HG03558 (cell line): ENCODE results near the gene CLDN10.
A peak's percentile ranks its signal among the peaks of the same experiment; 100 is the strongest.
"Not testable (repeated sequence)": the region's sequence is repeated elsewhere in the genome, so short reads cannot be mapped to it uniquely, and the experiment has no call there.

Experiments
- ATAC-seq: cut with Tn5 transposase; IDR thresholded peaks from one replicate; pipeline ENCODE4 v1.9.1; 2021; ENCODE audit warnings: moderate number of reproducible peaks; ENCODE audit not compliant: unreplicated experiment; ENCODE audit errors: extremely low read depth

The CLDN10 gene

DNA sequence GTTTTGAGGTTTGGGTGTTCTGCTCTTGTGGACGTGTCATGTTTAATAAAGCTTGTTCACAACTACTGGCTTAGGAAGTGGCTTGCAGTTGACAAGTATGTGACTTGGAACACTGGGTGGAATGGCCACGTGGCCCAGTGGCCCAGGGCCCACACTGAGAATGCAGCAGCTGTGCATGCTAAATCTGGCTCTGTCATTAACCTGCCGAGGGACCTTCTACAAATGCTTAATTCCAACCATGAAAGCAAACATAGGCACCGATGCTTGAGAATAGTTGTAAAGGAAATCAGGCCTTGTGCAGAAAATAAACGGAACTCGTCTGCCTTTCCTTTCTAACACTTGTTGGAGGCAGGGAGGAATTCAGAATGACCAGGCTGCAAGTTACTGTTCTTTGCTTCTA, 11.6 kb upstream of the CLDN10 start:
- ATAC-seq, result no peak

DNA sequence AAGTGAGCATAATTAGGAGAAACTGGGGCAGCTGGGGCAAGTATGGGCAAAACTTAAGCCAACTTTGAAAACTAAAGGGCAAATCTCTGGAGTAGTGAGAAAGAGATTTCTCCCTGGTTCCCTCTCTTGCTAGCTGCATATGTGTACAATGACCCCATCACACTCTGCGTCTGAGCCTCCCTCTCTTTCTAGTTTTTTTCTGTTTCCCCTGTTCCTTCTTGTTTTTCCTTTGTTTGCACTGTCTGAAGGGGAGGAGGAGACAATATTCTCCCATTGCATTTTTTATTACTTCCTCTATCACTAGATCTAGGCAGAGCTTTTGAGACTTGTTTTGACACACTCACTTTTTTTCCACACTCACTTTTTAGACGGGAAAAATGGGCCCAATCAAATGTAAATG, 11.2 kb upstream of the CLDN10 start:
- ATAC-seq, result no peak

DNA sequence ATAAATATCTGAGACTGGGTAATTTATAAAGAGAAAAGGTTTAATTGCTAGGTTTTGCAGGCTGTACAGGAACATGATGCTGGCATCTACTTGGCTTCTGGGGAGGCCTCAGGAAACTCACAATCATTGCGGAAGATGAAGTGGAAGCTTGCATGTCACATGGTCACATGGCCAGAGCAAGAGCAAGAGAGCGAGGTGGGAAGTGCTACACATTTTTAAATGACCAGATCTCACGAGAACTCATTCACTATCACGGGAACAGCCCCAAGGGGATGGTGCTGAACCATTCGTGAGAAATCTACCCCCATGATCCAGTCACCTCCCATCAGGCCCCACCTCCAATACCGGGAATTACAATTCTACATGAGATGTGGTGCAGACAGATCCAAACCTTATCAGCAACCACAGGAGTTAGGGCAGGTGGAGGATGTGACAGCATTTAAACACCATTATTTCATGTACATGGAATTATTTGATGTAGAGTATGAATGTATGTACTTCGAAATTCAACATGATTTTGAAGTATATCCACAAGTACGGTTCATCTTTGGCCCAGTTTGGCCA, 10.5 kb upstream of the CLDN10 start:
- no peak for ATAC-seq

DNA sequence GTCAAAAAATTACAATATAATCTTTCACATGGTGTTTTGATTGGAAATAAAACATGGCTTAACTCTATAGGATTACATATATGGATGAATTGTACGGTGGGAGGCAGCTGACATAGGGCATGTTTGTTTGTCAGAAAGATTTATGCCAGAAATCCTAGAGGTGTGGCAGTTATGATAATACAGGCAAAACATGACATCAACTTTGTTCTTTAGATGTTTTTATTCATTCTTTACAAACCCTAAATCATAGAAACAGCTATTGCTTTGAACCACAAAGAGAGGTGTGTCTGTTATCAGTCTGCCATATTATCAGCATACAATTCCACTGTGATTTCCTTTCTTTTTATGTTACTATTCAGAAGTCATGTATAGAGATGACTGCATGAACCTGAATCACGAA, 8.2 kb upstream of the CLDN10 start:
- no peak for ATAC-seq

DNA sequence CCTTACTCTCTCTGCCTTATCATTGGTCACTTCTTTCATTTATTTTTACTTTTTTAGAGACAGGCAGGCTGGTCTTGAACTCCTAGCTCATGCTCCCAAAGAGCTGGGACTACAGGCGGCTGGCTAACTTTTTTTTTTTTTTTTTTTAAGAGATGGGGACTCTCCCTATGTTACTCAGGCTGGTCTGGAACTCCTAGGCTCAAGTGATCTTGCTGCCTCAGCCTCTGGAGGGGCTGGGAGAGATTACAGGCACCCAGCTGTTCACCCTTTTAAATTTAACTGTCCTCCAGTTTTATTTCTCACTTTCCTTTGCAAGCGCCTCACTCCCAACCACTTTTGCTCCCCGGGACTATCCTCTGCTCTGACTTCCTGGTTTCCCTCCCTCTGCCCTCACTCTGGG, 5.6 kb upstream of the CLDN10 start:
- no peak for ATAC-seq

DNA sequence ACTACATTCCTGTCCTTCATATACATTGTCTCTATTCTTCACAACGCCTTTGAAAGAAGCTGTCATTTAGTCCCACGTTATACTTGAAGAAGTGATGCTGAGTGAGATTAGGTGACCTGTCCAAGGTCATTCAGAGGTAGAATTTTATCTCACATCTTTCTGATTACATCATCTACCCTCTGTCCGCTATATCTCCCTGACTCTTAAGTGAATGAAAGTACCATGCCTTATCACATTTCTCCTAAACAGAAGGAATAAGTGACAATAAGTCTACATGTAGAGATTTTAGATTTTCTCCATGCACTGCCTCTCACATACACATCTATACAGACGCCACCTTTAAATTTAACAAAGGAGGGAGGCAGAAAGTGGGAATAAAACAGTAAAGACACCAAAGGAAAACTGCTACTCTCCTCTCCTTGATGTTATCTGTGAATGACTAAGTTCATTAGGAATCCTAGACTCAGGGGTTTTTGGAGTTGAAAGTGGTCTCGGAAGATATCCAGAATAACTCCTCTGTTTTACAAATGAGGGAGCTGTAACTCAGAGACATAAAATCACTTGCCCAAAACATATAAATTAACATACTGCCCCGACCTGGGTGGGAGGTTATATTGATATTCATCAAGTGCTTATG, 4.9 kb upstream of the CLDN10 start:
- no peak for ATAC-seq

GRCh38 chr13:95552208-95552538, 347 bp upstream of the CLDN10 start:
- no peak for ATAC-seq

GRCh38 chr13:95553581-95554385, 1.3 kb downstream of the CLDN10 start:
- no peak for ATAC-seq

GRCh38 chr13:95557013-95557412, 4.5 kb downstream of the CLDN10 start:
- no peak for ATAC-seq

DNA sequence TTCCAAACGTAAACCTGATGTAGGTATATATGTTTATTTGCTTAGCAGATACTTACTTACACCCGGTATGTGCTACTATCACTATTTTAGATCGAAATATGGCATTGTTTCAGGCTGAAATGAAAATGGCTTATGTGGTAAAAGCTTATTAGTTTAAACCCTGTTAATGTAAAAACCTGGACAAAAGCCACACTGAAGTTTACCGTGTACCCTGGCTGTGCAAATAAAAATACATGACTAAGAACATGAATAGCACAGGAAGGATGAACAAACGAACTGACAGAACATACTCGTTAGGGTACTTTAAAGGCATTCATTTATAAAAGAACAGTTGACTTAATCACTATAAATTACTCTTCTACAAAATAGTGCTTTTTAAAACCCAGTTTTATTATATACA, 6.6 kb downstream of the CLDN10 start:
- ATAC-seq, result no peak

DNA sequence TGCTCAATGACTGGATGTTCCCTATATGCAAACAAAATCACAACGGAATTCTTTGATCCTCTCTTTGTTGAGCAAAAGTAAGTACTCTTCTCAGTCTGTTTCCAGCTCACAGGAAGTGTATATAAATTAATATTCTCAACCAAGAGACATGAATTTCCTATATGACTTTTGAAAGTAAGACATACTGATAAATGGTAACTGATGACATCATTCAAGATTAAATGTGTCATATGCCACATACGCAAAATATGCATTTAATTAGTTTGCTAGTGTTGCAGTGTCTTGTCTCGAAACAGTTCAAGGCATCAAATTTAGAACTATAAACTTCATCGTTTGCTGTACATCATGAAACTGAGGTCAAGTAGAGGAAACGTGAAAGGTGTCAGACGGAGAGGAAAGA, 7.9 kb downstream of the CLDN10 start:
- no peak for ATAC-seq

DNA sequence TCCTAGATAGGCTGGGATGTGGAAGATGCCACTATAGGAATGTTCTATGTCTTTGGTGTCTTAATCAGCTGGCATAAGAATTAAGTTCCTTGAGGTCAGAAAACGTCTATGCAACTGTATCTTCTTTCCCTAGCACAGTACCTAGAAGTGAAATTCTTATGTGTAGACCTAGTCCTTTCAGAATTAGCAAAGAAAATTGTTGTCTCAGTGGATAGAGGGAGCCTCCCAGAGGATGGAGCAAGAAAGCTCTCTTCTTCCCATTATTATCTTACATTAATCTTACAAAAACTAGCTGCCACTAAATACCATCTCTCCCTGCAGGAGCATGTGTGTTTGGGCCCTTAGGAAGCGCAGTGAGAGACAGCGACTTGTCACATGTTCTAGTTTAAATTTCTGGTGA, 11.6 kb downstream of the CLDN10 start:
- no peak for ATAC-seq

GRCh38 chr13:95564733-95565291, 12.3 kb downstream of the CLDN10 start:
- no peak for ATAC-seq

DNA sequence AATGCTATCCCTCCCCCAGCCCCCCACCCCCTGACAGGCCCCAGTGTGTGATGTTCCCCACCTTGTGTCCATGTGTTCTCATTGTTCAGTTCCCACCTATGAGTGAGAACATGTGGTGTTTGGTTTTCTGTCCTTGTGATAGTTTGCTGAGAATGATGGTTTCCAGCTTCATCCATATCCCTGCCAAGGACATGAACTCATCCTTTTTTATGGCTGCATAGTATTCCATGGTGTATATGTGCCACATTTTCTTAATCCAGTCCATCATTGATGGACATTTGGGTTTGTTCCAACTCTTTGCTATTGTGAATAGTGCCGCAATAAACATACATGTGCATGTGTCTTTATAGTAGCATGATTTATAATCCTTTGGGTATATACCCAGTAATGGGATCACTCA, 13.2 kb downstream of the CLDN10 start:
- not testable (repeated sequence) for ATAC-seq

DNA sequence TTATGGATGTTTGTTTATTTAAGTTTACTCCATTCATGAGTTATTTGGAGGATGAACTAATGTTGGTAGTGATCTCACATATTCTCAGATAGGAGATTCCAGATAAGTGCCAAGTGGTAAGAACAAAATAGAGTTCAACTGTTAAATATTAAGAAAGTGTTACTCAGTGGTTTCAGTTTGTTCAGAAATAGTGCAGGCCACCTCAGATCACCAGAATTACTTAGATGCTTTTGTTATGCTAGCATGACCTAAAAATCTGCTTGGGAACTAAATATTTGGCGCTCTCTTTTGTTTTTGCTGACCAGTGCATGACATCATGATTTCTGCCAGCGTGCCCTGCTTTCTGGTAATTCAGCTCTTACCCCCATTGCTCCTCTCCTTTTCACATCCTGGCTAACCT, 15.6 kb downstream of the CLDN10 start:
- ATAC-seq, result no peak

DNA sequence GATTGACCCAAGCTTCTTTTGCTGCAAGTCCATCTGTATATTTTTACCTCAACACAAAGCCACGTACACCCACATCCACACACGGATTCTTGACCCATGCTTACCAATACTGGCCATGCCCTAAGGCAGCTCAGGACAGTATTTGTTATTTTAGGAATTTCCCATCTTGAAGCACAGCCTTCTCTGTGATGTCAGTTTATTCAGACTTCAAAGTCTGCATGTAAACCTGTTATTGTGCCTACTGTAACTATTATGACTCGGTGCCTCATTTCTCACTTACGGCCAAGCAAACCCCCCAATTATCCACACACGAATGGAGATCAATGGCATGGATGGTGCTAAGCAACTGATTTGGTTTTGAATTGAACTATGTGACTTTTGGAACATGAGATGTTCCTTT, 17.5 kb downstream of the CLDN10 start:
- ATAC-seq, result no peak

DNA sequence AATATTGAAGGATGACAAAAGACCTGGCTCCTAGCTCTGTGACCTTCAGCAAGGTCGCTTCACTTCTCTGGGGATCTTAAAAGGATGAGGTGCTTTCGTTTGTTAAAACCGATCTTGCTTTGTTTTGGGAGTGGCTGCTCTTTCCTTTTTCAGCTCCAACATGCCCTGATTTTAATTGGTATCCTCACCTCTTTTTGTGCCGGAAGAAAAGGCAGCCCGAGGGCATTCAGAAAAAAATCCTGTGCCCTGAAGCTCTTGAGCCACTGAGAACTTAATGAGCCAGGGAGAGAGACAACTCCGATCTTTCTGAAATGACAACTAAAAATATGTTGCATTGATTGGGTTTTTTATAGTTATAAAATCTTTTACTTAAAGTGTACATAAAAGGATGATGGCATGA, 19.4 kb downstream of the CLDN10 start:
- no peak for ATAC-seq

GRCh38 chr13:95573221-95573620, 20.7 kb downstream of the CLDN10 start:
- ATAC-seq, result no peak

DNA sequence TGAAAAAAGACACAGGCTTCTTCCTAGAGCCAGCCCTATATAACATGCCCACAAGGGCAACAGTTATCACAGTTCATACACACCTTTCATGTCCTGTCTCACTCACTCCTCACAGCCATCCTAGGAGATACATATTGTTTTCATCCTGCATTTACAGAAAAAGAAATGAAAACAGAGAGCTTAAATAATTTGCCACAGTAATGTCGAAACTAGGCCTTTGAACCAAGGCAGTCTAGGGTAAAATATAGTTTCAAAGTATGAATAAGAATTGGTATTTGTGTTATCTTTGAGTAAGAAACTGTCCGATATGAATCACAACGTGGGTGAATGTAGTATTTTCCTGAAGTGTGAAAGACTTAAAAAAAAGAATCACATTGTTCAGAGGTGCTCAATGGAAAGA, 26.8 kb downstream of the CLDN10 start:
- ATAC-seq, result peak; percentile 92

DNA sequence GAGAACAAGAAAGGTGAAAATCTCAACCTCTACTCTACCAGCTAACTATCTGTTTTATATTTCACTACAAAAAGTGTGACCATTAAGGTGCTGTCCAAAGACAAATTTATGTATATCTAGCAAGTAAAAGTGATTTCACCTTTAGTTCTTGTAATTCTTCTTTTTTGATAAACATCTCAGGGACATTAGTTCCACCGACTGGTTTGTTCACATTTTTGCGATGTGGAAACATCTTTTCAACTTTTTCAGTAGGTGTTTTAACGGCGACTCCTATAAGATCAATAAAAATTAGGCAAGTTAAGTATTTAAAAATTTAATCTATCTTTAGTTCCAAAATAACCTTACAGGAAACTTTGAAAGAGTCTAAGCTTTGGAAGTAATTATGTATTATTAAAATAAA, 33.3 kb downstream of the CLDN10 start:
- ATAC-seq, result no peak

DNA sequence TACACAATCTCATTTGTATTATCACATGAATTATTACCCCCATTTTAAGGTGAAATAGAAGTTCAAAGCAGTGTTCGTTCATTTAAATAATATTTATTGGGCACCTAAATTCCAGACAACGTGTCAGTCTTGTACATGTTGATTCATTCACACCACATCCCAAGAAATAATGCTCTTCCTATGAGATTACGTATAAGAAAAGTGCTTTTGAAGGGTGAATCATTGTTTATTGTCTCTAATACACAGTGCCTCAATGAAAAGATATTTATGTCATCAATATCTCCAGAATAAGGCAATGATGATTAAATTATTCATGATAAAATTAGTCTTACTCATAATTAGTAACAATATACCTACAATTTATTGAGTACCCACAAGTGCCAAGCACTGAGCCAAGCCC, 35.6 kb downstream of the CLDN10 start:
- ATAC-seq, result no peak

DNA sequence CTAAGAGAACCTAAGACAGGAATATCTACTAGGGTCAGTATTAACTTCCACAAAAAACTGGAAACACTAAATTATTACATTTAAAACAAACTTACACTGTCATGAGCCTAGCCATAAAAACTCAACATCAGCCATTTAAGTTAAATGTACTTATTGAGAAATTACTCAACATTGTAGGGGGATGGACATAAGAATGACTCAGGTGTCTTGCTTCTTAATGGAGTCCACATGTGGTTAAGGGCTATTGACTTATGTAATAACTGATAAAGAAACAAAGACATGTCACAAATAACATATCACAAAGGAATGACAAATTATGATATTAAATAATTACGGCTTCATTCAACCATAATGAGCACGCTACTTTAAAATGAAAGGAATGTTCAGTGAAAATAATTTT, 36.2 kb downstream of the CLDN10 start:
- ATAC-seq, result no peak
